Stimulated activated CD8-positive, alpha-beta memory T cell treated with anti-CD3 and anti-CD28 coated beads, Interleukin-15, amount 100 ng/mL, for 4 hours (primary cell): ENCODE data around the gene SERPINH1.

Source experiments
- DNase-seq, 2 donors: peaks; one replicate each; pipeline ENCODE4 v3.0.0-alpha.2; 2020; ENCODE audit warnings: low read depth in 2 of 2

The SERPINH1 gene

DNA sequence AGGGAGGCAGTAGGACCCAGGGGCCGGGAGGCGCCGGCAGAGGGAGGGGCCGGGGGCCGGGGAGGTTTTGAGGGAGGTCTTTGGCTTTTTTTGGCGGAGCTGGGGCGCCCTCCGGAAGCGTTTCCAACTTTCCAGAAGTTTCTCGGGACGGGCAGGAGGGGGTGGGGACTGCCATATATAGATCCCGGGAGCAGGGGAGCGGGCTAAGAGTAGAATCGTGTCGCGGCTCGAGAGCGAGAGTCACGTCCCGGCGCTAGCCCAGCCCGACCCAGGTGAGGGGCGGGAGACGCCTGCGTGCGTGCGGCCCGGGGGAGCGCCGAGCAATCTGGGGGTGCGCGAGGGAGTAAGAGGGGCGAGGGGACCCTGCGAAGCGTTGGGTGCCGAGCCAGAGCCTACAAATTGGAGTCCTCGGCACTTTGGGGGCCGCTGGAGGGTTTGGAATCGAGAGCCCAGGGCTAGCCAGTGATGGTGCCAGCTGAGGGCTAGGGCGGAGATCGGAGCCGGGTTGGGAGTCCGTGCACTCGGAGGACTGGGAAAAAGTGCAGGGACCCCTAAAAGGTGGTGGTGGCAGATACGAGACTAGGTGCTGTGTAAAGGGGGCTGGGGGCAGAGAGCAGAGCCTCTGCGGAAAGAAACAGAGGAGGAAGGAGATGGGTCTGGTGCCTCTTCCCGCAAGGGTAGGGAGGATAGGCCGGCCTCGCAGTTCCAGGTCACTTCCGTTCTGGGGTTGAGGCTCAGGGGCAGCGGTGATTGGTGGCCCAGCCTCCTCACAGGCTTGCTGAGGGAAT lies at the start of gene SERPINH1:
SERPINH1 (plus strand) TSS at position 206 of the 788 bp plus-strand sequence. CDS start 4,097 bp downstream, outside the sequence.
- DNase-seq: no peak

DNA sequence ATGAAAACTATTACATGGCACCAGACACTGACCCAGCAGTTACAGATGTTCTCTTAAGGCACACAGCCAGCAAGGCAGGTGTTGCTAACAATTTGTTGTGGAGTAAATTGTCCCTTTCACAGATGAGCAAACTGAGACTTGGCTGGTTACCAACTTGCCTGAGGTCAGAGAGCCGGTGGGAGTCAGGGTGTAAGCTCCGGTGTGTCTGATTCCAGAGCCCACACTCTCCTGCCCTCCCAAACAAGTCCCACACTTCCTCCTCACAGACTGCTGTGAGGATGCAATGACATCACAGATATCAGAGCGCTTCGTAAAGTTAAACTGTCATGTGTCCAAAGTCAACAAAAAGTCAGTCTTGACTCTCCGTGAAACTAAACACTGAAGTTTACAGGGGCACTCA lies 48.8 kb upstream of the SERPINH1 start:
- DNase-seq: no peak

DNA sequence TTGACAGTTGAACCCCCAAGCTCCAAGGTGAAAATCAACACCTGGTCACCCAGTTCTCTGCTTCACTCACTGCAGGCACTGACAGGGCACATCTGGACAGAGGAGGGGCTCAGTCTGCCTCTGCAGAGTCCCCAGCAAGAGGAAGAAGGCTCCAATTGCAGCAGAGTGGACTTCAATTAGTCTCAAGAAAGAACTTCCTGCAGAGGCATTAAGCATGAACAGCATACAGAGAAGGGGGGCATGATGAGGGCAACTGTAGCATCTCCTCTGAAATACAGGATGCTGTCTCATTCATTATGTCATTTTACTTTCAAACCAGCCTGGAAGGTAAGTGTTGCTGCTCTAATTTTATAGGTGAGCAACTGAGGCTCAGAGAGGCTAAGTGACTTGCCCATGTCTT lies 47.5 kb upstream of the SERPINH1 start:
- no peak for DNase-seq

DNA sequence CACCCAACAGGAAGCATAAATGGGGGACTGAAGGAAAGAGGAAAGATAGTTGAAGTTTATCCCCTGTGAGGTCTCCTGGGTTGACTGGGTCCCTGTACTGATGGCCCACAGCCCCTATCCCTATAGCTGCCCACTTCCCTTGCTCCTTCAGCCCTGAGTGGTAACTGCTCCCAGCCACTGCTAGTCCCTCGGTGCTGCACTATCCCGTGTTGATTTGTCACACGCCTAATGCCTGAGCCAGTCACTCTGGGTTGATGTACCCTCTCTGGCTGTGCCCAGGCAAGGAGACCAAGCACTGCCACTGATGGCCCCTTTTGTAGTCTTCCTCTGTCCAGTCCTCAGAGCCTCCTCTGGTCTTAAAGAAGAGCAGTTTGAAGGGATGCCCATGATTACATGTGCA lies 45.9 kb upstream of the SERPINH1 start:
- no peak for DNase-seq

DNA sequence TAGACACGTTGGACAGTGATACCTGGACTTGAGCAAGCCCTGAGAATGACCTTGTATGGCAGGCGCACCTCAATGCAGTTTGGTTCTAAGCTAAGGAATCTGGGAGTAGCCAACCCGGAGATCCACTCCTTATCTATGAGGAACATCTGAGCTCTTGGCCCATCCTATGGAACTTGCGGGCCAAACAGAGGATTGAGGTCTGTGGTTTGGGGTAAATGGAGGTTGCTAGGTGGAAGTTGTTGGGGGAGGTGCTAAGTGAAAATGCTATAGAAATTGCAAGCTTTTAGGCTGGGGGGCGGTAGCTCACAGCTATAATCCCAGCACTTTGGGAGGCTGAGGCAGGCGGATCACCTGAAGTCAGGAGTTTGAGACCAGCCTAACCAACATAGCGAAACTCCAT lies 45.2 kb upstream of the SERPINH1 start:
- DNase-seq: no peak

DNA sequence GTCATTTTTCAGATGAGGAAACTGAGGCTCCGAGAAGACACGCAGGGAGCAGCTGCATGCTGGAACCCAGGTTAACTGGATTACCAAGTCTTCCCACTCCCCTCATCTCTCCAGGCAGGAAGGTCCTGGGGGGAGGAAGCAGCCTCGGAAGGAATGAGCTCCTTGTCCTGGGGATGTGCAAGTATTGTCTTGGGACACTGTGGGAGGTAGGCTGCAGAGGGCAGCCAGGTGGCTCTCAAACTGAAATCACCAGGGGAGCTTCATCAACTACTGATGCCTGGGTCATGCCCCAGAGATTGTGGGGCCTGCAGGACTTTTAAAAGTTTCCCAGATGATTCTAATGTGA lies 43.9 kb upstream of the SERPINH1 start:
- no peak for DNase-seq

DNA sequence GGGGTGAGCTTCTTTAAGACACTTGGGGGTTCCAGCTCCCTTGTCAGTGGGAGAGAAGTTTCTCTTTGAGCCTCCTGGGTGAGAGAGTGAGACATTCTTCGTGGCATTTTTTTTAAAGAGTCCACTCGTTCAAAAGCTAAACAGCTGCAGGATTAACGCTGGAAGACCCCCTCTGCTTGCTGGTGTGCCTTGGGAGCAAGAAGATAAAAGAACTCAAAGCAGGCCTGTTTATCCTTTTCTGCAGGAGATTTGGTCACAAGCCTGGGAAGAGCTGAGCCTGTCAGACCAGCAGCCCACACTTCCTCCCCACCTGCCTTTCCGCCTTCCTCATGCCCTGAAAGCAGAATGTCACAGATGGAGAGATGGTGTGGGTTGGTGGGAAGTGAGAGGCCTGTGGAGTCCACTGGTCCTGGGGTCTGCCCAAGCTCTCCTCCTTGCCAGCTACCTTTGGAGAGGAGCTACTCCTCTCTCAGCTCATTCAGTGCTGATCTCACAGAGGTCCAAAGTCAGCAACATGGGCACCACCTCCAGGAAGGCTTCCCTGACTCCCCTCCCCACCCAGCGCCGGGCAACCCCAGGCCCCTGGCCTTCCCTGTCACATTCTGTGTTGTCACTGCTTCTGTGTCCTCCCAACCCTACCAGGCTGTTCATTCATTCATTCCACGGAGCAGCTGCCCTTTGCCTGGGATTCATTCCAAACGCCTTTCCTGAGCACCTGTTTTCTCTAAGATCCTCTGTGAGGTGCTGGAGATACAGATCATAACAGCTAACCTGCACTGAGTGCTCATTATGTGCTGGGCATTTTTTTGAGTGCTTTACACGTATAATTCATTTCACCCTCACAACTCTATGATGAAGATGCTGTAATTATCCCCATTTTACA lies 43.0 kb upstream of the SERPINH1 start:
- DNase-seq: no peak

DNA sequence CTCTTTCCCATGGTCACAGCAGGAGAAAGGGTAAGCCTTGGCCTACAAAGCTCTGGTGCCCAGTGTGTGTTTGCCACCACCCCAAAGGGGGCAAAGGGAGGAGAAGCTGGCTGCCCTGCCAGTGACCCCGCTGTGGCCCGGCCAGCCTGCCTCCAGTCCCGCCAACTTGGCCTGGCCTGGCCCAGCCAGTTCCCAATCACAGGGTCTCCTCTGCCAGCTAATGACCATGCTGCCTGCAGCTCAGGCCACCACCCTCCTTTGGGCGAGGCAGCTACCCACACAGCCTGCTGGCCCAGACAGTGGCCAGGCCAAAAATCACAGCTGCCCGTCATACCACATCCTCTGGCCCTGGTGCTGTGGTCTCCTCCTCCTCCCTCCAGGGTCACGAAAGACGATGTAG lies 41.4 kb upstream of the SERPINH1 start:
- DNase-seq: no peak

DNA sequence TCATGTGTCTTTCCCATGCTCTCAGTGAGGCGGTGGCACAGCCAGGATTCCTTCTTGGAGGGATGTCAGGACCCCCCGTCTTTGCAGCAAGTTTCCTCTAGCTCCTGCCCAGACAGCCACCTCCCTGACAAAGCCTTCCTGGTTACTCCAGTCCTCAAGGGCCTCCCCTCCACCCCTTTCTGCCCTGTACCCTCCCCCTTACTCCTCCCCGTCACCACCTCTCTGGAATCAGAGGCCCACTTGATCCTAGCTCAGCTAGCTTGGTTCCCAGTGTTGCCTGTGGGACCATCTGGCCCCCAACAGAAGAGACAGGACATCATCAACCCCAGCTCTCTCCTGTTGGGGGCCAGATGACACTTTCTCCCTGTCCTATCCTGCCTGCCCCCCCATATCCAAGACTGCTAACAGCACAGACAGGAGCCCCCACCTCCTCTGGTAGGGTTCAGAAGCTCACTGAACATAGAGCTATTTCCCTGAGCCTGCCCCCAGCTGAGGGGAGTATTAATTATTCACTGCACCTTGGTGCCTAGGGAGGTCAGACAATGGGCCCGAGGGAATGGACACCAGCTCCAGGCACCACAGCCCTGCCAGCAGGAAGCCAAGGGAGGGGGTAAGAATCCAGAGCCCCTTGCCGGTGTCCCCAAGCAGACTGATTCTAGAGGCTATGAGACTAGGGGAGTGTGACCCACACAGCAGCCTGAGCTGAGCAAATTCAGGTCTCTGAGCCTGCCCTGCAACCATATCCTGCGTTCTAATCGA lies 39.6 kb upstream of the SERPINH1 start:
- DNase-seq: no peak

DNA sequence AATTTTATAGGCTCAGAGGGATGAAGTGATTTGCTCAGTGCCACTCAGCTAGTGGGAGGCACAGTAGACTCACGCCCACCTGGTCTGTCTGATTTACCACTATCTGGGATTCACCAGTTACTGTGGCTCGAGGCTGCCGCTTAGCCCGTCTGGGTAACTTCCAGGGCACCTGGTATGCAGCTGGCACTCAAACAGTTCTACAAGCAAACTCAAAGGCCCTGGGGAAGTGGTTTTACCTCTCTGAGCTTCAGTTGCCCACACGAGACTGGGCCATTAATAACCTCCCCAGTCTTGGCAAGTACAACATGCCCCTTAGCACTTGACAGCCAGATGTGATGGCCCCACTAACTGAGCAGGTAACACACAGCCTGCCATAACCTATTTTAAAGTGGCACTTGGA lies 38.9 kb upstream of the SERPINH1 start:
- no peak for DNase-seq

DNA sequence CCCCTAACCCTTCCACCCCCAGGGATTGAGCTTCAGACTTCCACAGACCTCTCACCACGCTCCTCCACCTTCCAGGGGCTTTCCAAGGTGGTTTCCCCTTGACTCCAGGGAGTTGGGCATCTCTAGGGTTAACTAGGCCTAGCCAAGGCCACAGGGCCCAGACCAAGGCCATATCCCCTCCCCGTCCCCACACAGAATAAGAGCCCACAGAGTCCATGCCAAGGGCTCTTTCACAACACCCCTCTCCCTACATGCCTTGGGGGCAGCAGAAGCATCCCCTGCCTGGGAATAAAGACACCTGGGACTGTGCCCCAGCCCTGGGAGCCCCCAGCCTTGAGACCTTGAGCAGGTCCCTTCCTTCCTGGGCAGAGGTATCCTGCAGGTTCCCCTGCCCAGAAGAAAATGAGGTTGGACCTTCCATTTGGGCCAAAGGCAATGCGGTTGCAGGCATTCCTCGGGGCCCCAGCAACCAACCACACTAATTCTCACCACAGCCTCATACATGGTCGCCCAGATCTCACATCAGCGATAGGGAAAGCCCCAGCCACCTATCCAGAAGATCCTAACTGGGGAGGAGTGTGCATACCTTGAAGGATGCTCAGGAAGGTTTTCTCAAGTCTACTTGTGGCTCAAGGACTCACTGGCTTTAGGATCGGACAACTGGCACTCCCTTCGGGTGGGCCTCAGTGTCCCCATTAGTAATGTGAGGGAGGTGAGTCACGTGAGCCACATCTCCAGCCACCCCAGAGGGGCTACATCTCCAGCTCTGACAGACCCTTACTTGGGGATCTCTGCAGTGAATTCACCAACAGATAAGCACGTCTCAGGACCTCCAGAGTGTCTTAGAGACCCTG lies 38.0 kb upstream of the SERPINH1 start:
- DNase-seq: no peak

DNA sequence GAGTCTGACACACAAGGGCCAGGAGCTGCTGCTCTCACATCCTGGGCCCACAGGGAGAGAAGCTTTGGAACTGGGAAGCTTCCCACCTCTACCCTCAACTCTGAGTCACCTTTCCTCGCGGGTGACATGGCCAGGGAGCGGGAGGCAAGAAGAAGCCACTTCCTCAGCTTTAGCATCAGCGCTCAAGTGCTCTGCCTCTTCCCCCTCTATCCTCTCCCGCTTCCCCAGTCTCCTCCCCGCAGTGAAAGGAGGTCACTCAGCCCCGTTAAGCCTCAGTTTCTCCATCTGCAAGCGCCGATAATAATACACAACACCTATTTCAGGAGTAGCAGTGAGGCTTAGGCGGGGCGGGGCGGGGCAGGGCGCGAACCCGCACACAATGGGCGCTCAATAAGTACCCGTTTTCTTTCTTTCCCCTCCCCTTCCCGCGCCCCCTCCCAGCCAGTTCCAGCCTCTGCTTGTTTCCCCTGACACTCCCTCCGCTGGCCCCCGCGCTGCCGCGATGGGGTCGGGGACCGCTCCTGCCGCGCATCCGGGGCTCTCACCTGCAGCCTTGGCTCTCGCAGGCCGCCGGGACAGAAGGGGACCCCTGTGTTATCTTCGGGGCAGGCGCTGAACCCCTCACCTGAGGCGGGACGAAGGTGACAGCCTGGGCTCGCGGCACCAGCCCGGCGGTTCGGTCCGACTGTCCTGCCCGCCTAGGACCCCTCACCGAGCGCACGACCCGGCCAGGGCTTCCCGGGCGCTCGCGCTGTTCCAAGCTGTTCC lies 37.2 kb upstream of the SERPINH1 start:
- no peak for DNase-seq

DNA sequence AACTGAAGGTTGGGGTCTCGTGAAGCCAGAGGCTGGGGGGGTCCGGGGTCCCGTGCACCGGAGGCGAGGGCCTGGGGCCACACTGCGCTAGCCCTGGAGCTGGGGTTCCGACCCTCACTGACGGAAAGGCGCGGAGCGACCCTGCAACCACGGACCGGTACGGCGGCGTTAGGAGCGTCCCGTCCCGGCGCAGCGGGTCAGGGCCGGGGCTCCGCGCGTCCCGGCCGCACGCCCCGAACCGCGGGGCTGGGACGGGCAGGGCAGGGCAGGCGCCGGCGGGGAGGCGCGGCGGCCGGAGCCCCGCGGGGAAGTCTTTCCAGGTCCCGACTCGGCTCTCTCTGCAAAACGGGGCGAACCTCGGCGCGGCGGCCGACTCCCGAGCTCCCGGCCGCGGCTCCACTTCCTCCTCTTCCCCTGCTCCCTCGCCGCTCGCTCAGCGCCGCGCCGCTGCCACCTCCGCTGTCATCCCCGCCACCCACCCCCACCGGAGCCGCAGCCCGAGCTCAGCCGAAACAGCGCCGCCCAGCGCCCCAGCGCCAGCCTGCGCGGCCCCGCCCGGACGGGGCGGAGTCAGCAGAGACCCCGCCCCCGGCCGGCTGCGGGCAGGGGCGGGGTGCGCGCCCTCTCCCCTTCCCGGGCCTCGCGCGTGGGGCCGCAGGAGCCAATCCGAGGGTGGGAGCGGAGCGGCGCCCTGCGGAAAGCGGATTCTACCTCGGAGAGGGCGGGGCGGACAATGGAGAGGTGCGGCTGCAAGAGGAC lies 36.4 kb upstream of the SERPINH1 start, which contains the start of gene GDPD5:
GDPD5 (minus strand) TSS at position 509 of the 759 bp plus-strand sequence. CDS start 48,206 bp downstream, outside the sequence.
- DNase-seq: peak; percentile 52 to 65

DNA sequence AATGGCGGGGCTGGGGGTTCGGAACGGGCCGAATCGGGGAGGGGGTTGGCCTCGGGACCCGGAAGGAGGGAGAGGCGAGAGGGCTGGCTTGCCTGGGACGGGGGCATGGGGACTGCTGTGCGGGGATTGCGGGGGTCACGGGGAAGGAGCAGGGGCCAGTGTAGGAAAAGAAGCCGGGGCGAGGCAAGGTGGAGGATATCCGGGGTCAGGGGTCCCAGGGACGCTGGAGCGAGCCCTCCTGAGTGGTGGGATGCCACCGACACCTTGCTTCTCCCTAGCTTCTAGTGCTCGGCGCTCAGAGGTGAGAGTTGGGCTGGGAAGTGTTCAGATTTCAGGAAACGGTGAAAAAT lies 35.9 kb upstream of the SERPINH1 start:
- DNase-seq: no peak

DNA sequence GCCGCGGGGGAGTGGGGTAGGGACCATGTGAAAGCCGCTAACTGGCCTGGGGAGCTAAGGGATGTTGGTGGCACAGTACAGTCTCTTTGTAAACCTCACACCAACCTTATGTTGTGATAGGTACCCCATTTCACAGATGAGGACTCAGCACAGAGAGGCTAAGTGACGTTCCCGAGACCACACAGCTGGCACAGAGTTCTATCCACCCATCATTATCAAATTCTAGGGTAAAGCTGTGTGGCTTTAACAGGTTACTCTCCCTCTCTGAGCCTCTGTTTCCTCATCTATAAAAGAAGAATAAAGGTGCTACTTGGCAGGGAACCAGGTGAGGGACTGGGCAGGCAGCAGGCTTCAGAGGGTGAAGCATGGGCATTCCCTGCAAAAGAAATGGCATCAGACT lies 34.9 kb upstream of the SERPINH1 start:
- DNase-seq: no peak

DNA sequence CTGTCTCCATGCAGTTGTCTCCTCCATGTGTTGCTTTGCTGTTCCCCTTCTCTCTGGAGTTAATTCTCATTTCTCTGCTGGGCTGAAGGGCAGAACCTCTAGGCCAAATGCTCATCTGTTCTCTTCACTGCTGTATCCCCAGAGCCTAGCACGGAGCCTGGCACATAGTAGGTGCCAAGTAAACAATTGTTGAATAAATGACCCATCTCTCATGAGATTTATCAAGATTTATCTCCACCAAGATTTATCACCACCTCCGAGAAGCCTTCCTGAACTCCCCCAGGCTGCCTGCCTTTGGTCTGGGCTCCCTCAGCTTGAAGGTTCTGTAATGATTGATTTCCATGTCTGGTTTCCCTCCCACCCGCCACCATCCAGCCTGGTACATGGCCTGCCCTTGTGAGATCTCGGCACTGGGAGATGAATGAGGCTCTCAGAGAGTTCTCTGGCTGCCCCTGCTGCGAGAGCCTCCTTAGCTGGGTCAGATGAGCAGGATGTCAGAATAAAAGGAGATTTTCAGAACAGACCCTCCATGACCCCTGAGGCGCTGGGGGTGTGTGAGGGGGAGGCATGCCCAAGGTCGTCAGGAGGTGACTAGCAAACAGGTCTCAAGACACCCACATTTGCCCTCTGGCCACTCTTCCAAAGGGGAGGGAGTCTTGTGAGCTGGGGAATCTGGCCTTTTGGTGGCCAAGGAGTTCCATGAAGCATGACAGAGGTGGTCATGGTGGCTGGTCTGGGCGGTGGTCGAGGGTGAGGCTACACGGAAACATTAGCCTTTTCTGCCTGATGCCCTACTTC lies 33.9 kb upstream of the SERPINH1 start:
- DNase-seq: no peak

DNA sequence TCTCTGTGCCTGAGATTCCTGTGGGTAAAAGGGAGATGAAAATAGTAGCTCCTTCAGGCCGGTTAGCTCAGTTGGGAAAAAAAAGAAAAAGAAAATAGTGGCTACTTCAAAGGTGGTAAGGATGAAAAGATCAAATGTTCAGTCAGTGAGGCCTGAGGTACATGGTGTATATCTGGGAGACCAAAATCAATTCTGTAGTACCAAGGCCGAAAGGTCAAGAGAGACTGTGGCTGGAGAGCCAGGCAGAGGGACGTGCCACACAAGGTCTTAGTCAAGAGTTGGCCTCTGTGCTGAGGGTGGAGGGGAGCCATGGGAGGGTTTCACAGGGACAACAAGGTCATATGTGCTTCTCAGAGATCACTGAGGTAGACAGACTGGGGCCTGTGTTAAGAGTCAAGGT lies 31.5 kb upstream of the SERPINH1 start:
- DNase-seq: no peak

DNA sequence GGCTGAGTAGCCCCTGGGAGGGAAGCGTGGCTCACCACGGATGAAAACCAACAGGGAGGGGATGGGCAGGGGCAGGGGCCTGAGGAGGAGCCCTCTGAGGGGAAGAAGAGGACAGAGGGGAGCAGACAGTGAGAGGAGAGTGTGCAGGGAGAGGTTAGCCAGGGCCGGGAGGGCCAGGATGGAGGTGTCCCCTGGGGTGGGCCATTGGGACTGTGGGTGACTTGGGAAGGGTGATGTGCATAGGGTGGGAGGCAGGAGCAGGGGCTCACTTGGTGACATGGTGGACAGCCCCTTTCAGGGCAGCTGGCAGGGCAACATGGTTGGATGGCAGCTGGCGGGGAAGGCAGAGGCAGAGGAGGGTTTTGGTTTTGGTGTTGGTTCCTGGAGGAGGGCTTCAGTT lies 30.7 kb upstream of the SERPINH1 start:
- DNase-seq: no peak
